HG02798 (cell line): ENCODE results near the gene PIAS1.
"Not testable (repeated sequence)": the region's sequence is repeated elsewhere in the genome, so short reads cannot be mapped to it uniquely, and the experiment has no call there.

Experiments used
- ATAC-seq: cut with Tn5 transposase; IDR thresholded peaks from one replicate; pipeline ENCODE4 v1.9.1; 2021; ENCODE audit warnings: mild to moderate bottlenecking; ENCODE audit not compliant: unreplicated experiment, poor library complexity

The PIAS1 gene

GRCh38 chr15:68211656-68212320 is 157.7 kb downstream of the PIAS1 start:
- ATAC-seq: no peak

GRCh38 chr15:68213491-68213845 is 159.4 kb downstream of the PIAS1 start:
- ATAC-seq: not testable (repeated sequence)

- no peak for ATAC-seq
Observed at GRCh38 chr15:68213991-68214837, 160.1 kb downstream of the PIAS1 start.

GRCh38 chr15:68214838-68215254 is 160.7 kb downstream of the PIAS1 start:
- no peak for ATAC-seq

GRCh38 chr15:68217341-68217740 is 163.2 kb downstream of the PIAS1 start:
- ATAC-seq: no peak

GRCh38 chr15:68218331-68218730 is 164.2 kb downstream of the PIAS1 start:
- ATAC-seq: no peak

GRCh38 chr15:68218847-68219798 is 165.0 kb downstream of the PIAS1 start:
- ATAC-seq: no peak

GRCh38 chr15:68220489-68220888 is 166.4 kb downstream of the PIAS1 start:
- no peak for ATAC-seq

- ATAC-seq: no peak
Observed at GRCh38 chr15:68220967-68221366, 166.9 kb downstream of the PIAS1 start.

GRCh38 chr15:68221530-68222431 is 167.7 kb downstream of the PIAS1 start:
- ATAC-seq: not testable (repeated sequence)

GRCh38 chr15:68222432-68222743 is 168.3 kb downstream of the PIAS1 start:
- ATAC-seq: not testable (repeated sequence)

- no peak for ATAC-seq
Observed at GRCh38 chr15:68223171-68223570, 169.1 kb downstream of the PIAS1 start.

- ATAC-seq: no peak
Observed at GRCh38 chr15:68224108-68224507, 170.0 kb downstream of the PIAS1 start.

- no peak for ATAC-seq
Observed at GRCh38 chr15:68224546-68225250, 170.6 kb downstream of the PIAS1 start.

- ATAC-seq: not testable (repeated sequence)
Observed at GRCh38 chr15:68225442-68225841, 171.3 kb downstream of the PIAS1 start.

GRCh38 chr15:68227643-68228142 is 173.6 kb downstream of the PIAS1 start:
- no peak for ATAC-seq

GRCh38 chr15:68228143-68228970 is 174.2 kb downstream of the PIAS1 start:
- no peak for ATAC-seq

GRCh38 chr15:68228971-68229385 is 174.9 kb downstream of the PIAS1 start:
- ATAC-seq: no peak
